ENCODE results near the gene PRR12. TPM values are rescaled to one million over a fixed set of nuclear protein-coding genes. Genes with fewer than 3 reads are reported as not detected.

PRR12 gene
- total and polyA plus RNA-seq, 9 of the 15 experiments (the other 6 are each of a cell fraction or from before 2014, with no cell fraction given), result 0.01 to 21.1 (median 0.98) TPM

DNA sequence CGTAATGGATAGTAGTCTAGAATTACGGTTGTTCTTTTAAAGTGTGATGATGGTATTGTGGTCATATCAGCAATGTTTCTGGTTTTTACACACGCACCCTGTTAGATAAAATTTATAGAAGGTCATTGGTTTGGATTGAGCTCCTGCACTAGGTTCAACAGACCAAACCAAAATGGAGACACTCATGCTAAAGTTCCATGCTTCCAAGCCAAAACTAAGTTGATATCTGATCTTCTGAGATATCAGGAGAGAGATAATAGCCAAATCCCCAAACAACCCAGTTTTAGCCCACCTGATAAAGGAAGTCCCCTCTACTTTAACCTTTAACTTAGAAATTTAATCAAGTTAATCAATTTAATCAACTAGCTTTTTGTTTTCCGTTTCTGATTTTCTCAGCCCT lies 11.8 kb upstream of the PRR12 start (continued):
- TF ChIP-seq RCOR1 (IDR thresholded peaks at IDR 0.05; ENCODE audit: borderline replicate concordance in 1 of 2, low read depth in 2 of 2, low read length in 2 of 2) (no peak), E2F5 (CRISPR knock-in tag; IDR thresholded peaks at IDR 0.05) (no peak), ELK1 (CRISPR knock-in tag; IDR thresholded peaks at IDR 0.05) (no peak), ZBTB7A (IDR thresholded peaks at IDR 0.05; ENCODE audit: borderline replicate concordance, control insufficient read depth, low read depth, low read length) (no peak), ZNF212 (CRISPR knock-in tag; IDR thresholded peaks at IDR 0.05) (no peak), TBP (optimal IDR thresholded peaks at IDR 0.05; ENCODE audit: low read depth, low read length) (no peak), SPI1 (IDR thresholded peaks at IDR 0.05; ENCODE audit: borderline replicate concordance, low read depth, low read length) (no peak), STAT5B (CRISPR knock-in tag; IDR thresholded peaks at IDR 0.05) (0 out of 2 replicates have a peak, but pooled peaks have one; percentile 9), STAT5A (IDR thresholded peaks at IDR 0.05; ENCODE audit: borderline replicate concordance, low read length) (no peak), NFE2 (IDR thresholded peaks at IDR 0.05; ENCODE audit: low read depth) (no peak), ARHGAP35 (IDR thresholded peaks at IDR 0.05; ENCODE audit: partially characterized antibody) (no peak), RBM22 (IDR thresholded peaks at IDR 0.05; ENCODE audit: low read depth, low read length, poor library complexity, severe bottlenecking) (no peak), TEAD4 (IDR thresholded peaks at IDR 0.05; ENCODE audit: low read length) (no peak), TEAD4 (CRISPR knock-in tag; IDR thresholded peaks at IDR 0.05; ENCODE audit: borderline replicate concordance) (no peak)
- TF ChIP-seq, protein P1, sequence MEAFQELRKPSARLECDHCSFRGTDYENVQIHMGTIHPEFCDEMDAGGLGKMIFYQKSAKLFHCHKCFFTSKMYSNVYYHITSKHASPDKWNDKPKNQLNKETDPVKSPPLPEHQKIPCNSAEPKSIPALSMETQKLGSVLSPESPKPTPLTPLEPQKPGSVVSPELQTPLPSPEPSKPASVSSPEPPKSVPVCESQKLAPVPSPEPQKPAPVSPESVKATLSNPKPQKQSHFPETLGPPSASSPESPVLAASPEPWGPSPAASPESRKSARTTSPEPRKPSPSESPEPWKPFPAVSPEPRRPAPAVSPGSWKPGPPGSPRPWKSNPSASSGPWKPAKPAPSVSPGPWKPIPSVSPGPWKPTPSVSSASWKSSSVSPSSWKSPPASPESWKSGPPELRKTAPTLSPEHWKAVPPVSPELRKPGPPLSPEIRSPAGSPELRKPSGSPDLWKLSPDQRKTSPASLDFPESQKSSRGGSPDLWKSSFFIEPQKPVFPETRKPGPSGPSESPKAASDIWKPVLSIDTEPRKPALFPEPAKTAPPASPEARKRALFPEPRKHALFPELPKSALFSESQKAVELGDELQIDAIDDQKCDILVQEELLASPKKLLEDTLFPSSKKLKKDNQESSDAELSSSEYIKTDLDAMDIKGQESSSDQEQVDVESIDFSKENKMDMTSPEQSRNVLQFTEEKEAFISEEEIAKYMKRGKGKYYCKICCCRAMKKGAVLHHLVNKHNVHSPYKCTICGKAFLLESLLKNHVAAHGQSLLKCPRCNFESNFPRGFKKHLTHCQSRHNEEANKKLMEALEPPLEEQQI (IDR thresholded peaks at IDR 0.05), result no peak
- TF ChIP-seq, protein P2, sequence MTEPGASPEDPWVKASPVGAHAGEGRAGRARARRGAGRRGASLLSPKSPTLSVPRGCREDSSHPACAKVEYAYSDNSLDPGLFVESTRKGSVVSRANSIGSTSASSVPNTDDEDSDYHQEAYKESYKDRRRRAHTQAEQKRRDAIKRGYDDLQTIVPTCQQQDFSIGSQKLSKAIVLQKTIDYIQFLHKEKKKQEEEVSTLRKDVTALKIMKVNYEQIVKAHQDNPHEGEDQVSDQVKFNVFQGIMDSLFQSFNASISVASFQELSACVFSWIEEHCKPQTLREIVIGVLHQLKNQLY (CRISPR knock-in tag; conservative IDR thresholded peaks at IDR 0.05), result no peak

All from K562 (cell line).